Loucy (cell line): ENCODE data around the gene FOSL1.

Experiments
- H2AFZ ChIP-seq: fragments of 200-600 bp; sonication (generic); 2 replicates; pipeline ENCODE4 v1.6.0; 2016; ENCODE audit warnings: antibody characterized with exemption, mild to moderate bottlenecking, low read length, moderate library complexity
- H3F3A ChIP-seq: fragments of 200-600 bp; 2 replicates; pipeline ENCODE4 v1.6.0; 2016; ENCODE audit warnings: antibody characterized with exemption, low read depth, mild to moderate bottlenecking
- H3K27me3 ChIP-seq: fragments of 200-600 bp; sonication (generic); 2 replicates; pipeline ENCODE4 v1.6.1; 2014; ENCODE audit warnings: low read length, mild to moderate bottlenecking; ENCODE audit not compliant: insufficient read depth, poor library complexity, severe bottlenecking
- H3K36me3 ChIP-seq: fragments of 200-600 bp; sonication (generic); 2 replicates; pipeline ENCODE4 v1.6.1; 2016; ENCODE audit warnings: low read length; ENCODE audit not compliant: insufficient read depth
- H3K4me1 ChIP-seq: fragments of 200-600 bp; sonication (generic); 2 replicates; pipeline ENCODE4 v1.5.1; 2014; ENCODE audit warnings: low read length, mild to moderate bottlenecking; ENCODE audit not compliant: insufficient read depth, poor library complexity, severe bottlenecking
- H3K4me2 ChIP-seq: fragments of 200-600 bp; sonication (generic); 2 replicates; pipeline ENCODE4 v1.6.0; 2014; ENCODE audit warnings: antibody characterized with exemption, low read length, low read depth, mild to moderate bottlenecking; ENCODE audit not compliant: poor library complexity, severe bottlenecking
- H3K4me3 ChIP-seq: fragments of 200-600 bp; sonication (generic); 2 replicates; pipeline ENCODE4 v1.5.1; 2014; ENCODE audit warnings: low read length, mild to moderate bottlenecking, mixed read lengths; ENCODE audit not compliant: poor library complexity, severe bottlenecking
- H3K79me2 ChIP-seq: fragments of 200-600 bp; sonication (generic); 2 replicates; pipeline ENCODE4 v1.6.1; 2014; ENCODE audit warnings: low read length; ENCODE audit not compliant: insufficient read depth
- H3K9ac ChIP-seq: fragments of 200-600 bp; sonication (generic); 2 replicates; pipeline ENCODE4 v1.6.0; 2014; ENCODE audit warnings: mild to moderate bottlenecking, low read depth, low read length, moderate library complexity; ENCODE audit not compliant: poor library complexity, severe bottlenecking
- H3K9me2 ChIP-seq: fragments of 200-600 bp; sonication (generic); replicated peaks from 2 replicates; pipeline ENCODE4 v1.6.1; 2016; ENCODE audit warnings: low read depth, low read length, mixed read lengths
- H3K9me3 ChIP-seq: fragments of 200-600 bp; sonication (generic); 2 replicates; pipeline ENCODE4 v1.6.1; 2014; ENCODE audit warnings: mild to moderate bottlenecking, antibody characterized with exemption, low read length, low read depth; ENCODE audit not compliant: insufficient read depth
- H4K20me1 ChIP-seq: fragments of 200-600 bp; sonication (generic); 2 replicates; pipeline ENCODE4 v1.6.0; 2014; ENCODE audit warnings: antibody characterized with exemption, low read length, mild to moderate bottlenecking; ENCODE audit not compliant: insufficient read depth, poor library complexity, severe bottlenecking
- CTCF ChIP-seq: fragments of 200-600 bp; sonication (generic); conservative IDR thresholded peaks from 2 replicates; pipeline ENCODE4 v1.5.1; 2014; ENCODE audit warnings: mild to moderate bottlenecking, antibody characterized with exemption, low read length
- EZH2phosphoT487 ChIP-seq: fragments of 200-600 bp; IDR thresholded peaks from 2 replicates; pipeline ENCODE4 v1.6.1; 2018; ENCODE audit warnings: antibody characterized with exemption, mild to moderate bottlenecking, moderate library complexity, borderline replicate concordance

Gene FOSL1

GRCh38 chr11:65864706-65865471, 35.3 kb downstream of the FOSL1 start:
- Histone ChIP-seq H3F3A (no peaks in the 10 kb centered on the region), H3K4me3 (no peak overlapping the region), H3K27me3 (peaks cover 5% of the 10 kb centered on the region), H3K9ac (no peak overlapping the region), H2AFZ (no peak overlapping the region), H3K36me3 (peaks cover 25% of the 10 kb centered on the region; the same call in 1 of the 2 replicates), H3K79me2 (peaks cover 47% of the 10 kb centered on the region), H3K4me1 (peaks cover 20% of the 10 kb centered on the region), H3K4me2 (no peak overlapping the region), H4K20me1 (peaks cover 23% of the 10 kb centered on the region), H3K9me2 (no peaks in the 10 kb centered on the region), H3K9me3 (no peaks in the 10 kb centered on the region)
- TF ChIP-seq CTCF (no peak), EZH2phosphoT487 (no peak)

- H3K36me3 ChIP-seq, result peaks cover 25% of the 10 kb centered on the region; the same call in 1 of the 2 replicates
Measured at GRCh38 chr11:65863889-65864705, 36.1 kb downstream of the FOSL1 start.

More at GRCh38 chr11:65863889-65864705, 36.1 kb downstream of the FOSL1 start:
- Histone ChIP-seq H3K4me1 (peaks cover 18% of the 10 kb centered on the region), H3K79me2 (peaks cover 47% of the 10 kb centered on the region), H2AFZ (no peak overlapping the region), H3K9ac (no peak overlapping the region), H3K27me3 (peaks cover 5% of the 10 kb centered on the region), H3K4me3 (no peak overlapping the region), H3K9me3 (no peaks in the 10 kb centered on the region), H3F3A (no peaks in the 10 kb centered on the region), H3K9me2 (no peaks in the 10 kb centered on the region), H4K20me1 (peaks cover 23% of the 10 kb centered on the region), H3K4me2 (no peak overlapping the region)
- no peak for TF ChIP-seq CTCF
- no peak for TF ChIP-seq EZH2phosphoT487
